ENCODE results near the gene CELF1. TPM values are rescaled to one million over a fixed set of nuclear protein-coding genes. Genes with fewer than 3 reads are reported as not detected.

Gene CELF1
- total RNA-seq, 4 donors from 2014 or later = 93.8 to 153 (median 121) TPM

- TF ChIP-seq CTCF (IDR thresholded peaks at IDR 0.05; ENCODE audit: low read depth) = no peak
Measured at GRCh38 chr11:47572715-47573255, 19.9 kb upstream of the CELF1 start.

- no peak for TF ChIP-seq CTCF (IDR thresholded peaks at IDR 0.05; ENCODE audit: low read depth)
Measured at GRCh38 chr11:47571895-47572294, 19.0 kb upstream of the CELF1 start.

- TF ChIP-seq CTCF (IDR thresholded peaks at IDR 0.05; ENCODE audit: low read depth) = no peak
Measured at GRCh38 chr11:47571357-47571729, 18.4 kb upstream of the CELF1 start.

- TF ChIP-seq CTCF (IDR thresholded peaks at IDR 0.05; ENCODE audit: low read depth) = no peak
Measured at GRCh38 chr11:47570651-47571356, 17.9 kb upstream of the CELF1 start.

- TF ChIP-seq CTCF (IDR thresholded peaks at IDR 0.05; ENCODE audit: low read depth) = no peak
Measured at GRCh38 chr11:47569646-47570045, 16.7 kb upstream of the CELF1 start.

- no peak for TF ChIP-seq CTCF (IDR thresholded peaks at IDR 0.05; ENCODE audit: low read depth)
Measured at GRCh38 chr11:47566149-47566698, 13.3 kb upstream of the CELF1 start.

- TF ChIP-seq CTCF (IDR thresholded peaks at IDR 0.05; ENCODE audit: low read depth) = no peak
Measured at GRCh38 chr11:47565340-47566148, 12.6 kb upstream of the CELF1 start, which contains the start of gene PTPMT1. Gene PTPMT1, plus strand, starts transcription at chr11:47565599. Its CDS starts 24 bp downstream, at chr11:47565623.
